Colon (tissue), 2 donors: Measurements from ENCODE around the gene SCO2.
"Not testable (repeated sequence)": the region's sequence is repeated elsewhere in the genome, so short reads cannot be mapped to it uniquely, and the experiment has no call there.

Experiments
- FAIRE-seq: peaks from 2 replicates; lab custom pipeline; 2012; peaks lifted over from hg19 to GRCh38; lab: Jason Lieb, UNC
- donor health status: control.
- donor health status: control.

Gene SCO2

GRCh38 chr22:50550395-50550794 is 25.0 kb upstream of the SCO2 start:
- FAIRE-seq, result no peak

GRCh38 chr22:50548921-50549790 is 23.8 kb upstream of the SCO2 start:
- no peak for FAIRE-seq

GRCh38 chr22:50548040-50548920 is 22.9 kb upstream of the SCO2 start:
- no peak for FAIRE-seq

- FAIRE-seq, result no peak
Measured at GRCh38 chr22:50547263-50547985, 22.0 kb upstream of the SCO2 start.

- FAIRE-seq, result no peak
Measured at GRCh38 chr22:50546326-50547262, 21.2 kb upstream of the SCO2 start.

- no peak for FAIRE-seq
Measured at GRCh38 chr22:50545522-50546325, 20.3 kb upstream of the SCO2 start, which contains the start of gene KLHDC7B. Gene KLHDC7B (plus strand): TSS chr22:50545899. CDS start chr22:50546244, 345 bp downstream.

- FAIRE-seq, result no peak
Measured at GRCh38 chr22:50544746-50545253, 19.4 kb upstream of the SCO2 start.

- FAIRE-seq, result no peak
Measured at GRCh38 chr22:50544078-50544745, 18.8 kb upstream of the SCO2 start.

- FAIRE-seq, result no peak
Measured at GRCh38 chr22:50542416-50542927, 17.1 kb upstream of the SCO2 start.

GRCh38 chr22:50541667-50542026 is 16.2 kb upstream of the SCO2 start:
- FAIRE-seq, result not testable (repeated sequence)

- FAIRE-seq, result no peak
Measured at GRCh38 chr22:50540381-50540780, 15.0 kb upstream of the SCO2 start.

GRCh38 chr22:50537765-50538164 is 12.4 kb upstream of the SCO2 start:
- no peak for FAIRE-seq

- FAIRE-seq, result no peak
Measured at GRCh38 chr22:50536226-50536625, 10.8 kb upstream of the SCO2 start.

GRCh38 chr22:50535113-50535512 is 9.7 kb upstream of the SCO2 start:
- no peak for FAIRE-seq

GRCh38 chr22:50533856-50534711 is 8.7 kb upstream of the SCO2 start:
- FAIRE-seq, result not testable (repeated sequence)

GRCh38 chr22:50532824-50533796 is 7.7 kb upstream of the SCO2 start:
- FAIRE-seq, result no peak
